HG02763 (cell line): Measurements from ENCODE around the gene MMP12.

Source experiments
- ATAC-seq: cut with Tn5 transposase; IDR thresholded peaks from one replicate; pipeline ENCODE4 v1.9.1; 2021; ENCODE audit warnings: mild to moderate bottlenecking, moderate library complexity; ENCODE audit not compliant: unreplicated experiment

The MMP12 gene

GRCh38 chr11:102850973-102851745, 23.6 kb downstream of the MMP12 start:
- ATAC-seq: no peak

GRCh38 chr11:102849311-102849710, 25.5 kb downstream of the MMP12 start:
- no peak for ATAC-seq

- ATAC-seq: no peak
These were observed 28.5 kb downstream of the MMP12 start for GRCh38 chr11:102846292-102846691.

- ATAC-seq: no peak
These were observed 31.3 kb downstream of the MMP12 start, which contains the start of gene MMP3 for GRCh38 chr11:102843489-102843888. Gene MMP3 (minus strand): TSS chr11:102843609. CDS start chr11:102843546, 63 bp downstream.

DNA sequence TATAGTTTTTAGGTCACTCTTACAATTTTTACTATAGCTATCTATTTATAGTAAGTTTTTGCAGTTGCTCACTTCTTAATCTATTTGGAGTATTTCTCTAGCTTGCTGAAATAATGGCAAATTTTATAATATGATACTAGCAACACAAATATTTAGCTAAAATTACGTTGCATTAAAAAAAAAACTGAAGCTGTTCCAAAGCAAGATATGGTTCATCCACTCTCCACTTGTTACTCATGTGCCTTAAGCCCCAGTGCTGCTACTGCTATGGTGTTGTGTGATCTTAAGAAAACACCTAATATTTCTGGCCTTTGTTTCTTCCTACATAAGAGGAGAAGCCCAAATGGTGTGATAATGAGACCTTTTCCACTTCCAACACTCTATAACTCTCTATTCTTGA, 31.9 kb downstream of the MMP12 start:
- no peak for ATAC-seq

DNA sequence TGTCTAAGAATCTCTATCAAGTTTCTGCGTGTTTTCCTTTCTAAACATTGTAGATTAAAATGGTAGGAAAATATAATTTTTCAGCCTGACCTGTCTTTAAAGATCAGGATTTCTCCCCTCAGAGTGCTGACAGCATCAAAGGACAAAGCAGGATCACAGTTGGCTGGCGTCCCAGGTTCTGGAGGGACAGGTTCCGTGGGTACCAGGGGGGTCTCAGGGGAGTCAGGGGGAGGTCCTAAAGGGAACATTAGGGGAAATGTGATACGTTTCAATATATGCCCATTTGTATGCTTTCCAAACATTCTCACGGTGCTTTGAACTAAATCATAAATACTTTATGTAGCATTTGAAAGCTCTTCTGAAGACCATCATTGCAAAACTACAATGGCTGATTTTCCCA, 34.8 kb downstream of the MMP12 start:
- ATAC-seq: no peak

- no peak for ATAC-seq
These were observed 37.1 kb downstream of the MMP12 start for GRCh38 chr11:102837646-102838045.

DNA sequence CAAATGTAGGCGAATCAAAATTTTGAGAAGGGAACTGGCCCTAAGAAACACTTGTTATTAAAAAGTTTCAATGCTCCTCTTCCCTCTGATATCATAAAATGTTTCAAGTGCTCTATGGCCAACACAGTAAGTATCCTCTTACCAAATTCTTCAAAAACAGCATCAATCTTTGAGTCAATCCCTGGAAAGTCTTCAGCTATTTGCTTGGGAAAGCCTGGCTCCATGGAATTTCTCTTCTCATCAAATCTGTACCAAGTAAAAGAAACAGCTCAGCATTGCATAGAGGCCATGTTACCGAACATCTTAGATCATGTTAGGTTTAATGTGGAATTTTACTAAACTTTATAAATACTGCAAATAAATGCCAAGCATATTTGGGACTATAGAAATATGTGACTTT, 37.6 kb downstream of the MMP12 start:
- ATAC-seq: no peak

GRCh38 chr11:102836290-102836875, 38.4 kb downstream of the MMP12 start:
- ATAC-seq: no peak

DNA sequence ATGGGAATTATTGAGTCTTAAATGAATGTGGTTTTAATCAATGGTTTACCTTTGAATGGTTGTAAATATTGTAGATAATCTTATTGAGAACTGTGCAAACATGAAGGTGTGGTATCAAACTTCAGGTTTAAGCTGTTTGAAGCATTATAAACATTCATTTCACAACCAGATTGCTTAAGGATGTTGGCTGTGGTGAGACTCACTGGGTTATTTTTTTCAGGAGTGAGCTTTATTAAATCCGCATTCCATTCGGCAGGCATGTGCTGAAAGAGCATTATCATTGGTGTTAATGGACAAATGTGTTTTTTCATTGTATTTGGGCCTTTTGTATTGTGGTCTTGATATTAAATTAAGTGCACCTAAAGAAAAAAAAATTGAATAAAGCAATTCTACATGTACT, 41.1 kb downstream of the MMP12 start:
- no peak for ATAC-seq

- no peak for ATAC-seq
These were observed 42.2 kb downstream of the MMP12 start for GRCh38 chr11:102832612-102833011.

GRCh38 chr11:102831489-102832440, 43.0 kb downstream of the MMP12 start:
- ATAC-seq: no peak

- no peak for ATAC-seq
These were observed 43.7 kb downstream of the MMP12 start for GRCh38 chr11:102831128-102831488.

GRCh38 chr11:102830001-102830727, 44.6 kb downstream of the MMP12 start:
- no peak for ATAC-seq

DNA sequence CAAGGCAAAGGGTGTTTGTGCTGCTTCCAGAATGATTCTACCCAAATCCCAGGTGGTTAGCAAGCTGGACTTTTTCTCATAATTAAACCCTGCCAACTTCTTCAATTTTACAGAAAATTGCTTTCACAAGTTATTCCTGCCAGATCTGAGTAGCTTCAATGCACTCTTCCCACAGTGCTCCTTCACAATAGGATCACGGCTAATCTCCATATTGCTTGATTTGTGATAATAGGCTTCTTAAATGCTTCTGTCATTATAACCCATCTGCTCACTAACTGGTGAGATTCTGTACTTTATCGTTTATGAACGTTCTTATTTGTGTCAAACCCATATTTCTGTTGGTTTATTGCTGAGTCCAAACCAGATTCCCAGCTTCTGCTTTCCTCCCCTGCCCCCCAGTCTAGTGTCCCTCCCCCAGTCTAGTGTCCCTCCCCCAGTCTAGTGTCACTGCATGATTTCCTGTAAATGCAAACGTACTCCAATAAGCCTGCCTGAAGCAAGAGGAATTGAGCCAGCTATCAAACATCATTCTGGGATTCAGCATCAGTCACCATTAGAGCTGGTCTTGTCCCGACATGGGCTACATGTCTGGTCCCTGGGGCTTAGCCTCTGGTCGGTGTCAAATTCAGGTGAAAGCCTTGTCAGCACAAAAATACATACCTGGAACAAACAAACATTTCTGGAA, 45.3 kb downstream of the MMP12 start:
- ATAC-seq: no peak

DNA sequence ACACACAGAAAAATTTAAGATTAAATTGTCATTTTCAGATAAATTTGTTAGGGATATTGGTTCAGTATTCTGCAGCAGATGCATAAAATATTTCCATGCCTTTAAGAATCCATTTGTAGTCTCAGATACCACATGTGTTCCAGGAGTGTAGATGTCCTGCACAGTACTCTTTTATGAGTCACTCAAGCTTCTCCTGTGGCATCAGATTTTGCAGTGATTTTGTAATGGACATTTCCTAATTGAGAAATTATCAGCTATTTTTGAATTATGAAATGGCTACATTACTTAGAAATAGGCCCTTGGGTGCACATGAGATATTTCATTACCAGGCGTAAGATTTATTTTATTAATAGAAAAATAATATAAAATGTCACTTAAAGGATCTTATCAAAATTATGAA, 50.2 kb downstream of the MMP12 start:
- no peak for ATAC-seq

DNA sequence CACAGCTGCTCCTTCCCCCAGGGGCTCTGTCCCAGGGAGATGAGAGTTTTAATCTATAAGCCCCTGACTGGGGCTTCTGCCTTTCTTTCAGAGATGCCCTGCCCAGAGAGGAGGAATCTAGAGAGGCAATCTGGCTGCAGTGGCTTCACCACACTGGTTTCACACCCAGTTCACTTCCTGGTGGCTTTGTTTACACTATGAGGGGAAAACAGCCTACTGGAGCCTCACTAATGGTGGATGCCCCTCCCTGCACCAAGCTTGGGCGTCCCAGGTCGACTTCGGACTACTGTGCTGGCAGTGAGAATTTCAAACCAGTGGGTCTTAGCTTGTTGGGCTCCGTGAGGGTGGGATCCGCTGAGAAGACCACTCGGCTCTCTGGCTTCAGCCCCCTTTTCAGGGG, 55.3 kb downstream of the MMP12 start:
- ATAC-seq: no peak

DNA sequence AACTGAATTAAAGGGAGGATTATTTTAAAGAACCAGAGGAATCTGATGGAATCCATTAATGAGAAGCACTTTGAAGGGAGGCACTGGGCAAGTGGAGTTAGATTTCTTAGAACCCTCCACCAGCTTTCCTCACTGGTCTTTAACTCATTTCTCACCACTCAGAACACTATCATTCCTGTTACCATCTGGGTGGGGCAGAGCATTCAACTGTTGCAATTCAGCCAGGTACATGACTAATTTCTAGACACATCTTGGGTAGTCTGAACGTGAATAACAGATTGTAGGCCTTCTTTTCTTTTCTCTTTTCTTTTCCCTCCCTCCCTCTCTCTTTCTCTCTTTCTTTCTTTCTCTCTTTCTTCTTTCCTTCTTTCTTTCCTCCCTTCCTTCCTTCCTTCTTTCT, 61.3 kb downstream of the MMP12 start:
- no peak for ATAC-seq
